ENCODE results near the gene ARHGEF26. TPM values are rescaled to one million over a fixed set of nuclear protein-coding genes. Genes with fewer than 3 reads are reported as not detected.

Gene ARHGEF26
- total RNA-seq, 1 experiment from 2014 or later = 13.7 TPM

DNA sequence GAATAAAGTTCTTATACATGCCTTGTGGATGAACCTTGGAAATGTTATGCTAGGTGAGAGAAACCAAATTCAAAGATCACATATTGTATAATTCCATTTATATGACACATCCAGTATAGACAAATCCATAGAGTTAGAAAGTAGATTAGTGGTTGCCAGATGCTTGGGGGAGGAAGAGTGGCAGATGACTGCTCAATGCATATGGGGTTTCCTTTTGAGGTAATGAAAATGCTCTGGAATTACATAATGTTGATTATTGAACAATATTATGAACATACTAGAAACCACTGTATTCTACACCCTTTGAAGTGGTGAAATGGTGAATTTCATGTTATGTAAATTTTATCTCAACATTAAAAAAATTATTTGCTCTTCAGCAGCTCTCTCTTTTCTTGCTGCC lies 102.3 kb downstream of the ARHGEF26 start:
- Mint-ChIP-seq H3K4me1 (peaks cover 2% of the 10 kb centered on the region in 2 experiments; a peak in 3 of 4 replicates), H3K27ac (no peak overlapping the region), H3K36me3 (ENCODE audit: insufficient read depth in 1 of 3, low read depth in 3 of 3) (peaks cover 3 to 11% (median 7%) of the 10 kb centered on the region in 3 experiments; a peak in 5 of 7 replicates), H3K27me3 (ENCODE audit: low read depth) (no peaks in the 10 kb centered on the region), H3K9me3 (no peaks in the 10 kb centered on the region), H3K4me3 (no peak overlapping the region)
- Histone ChIP-seq H3K9me3 (ENCODE audit: control insufficient read depth, low read depth, low read length) (no peaks in the 10 kb centered on the region), H3K23me2 (ENCODE audit: insufficient read length, low read depth, low read length, poor library complexity, severe bottlenecking) (no peaks in the 10 kb centered on the region), H3K9ac (ENCODE audit: extremely low read depth, insufficient read length, low read length) (no peak overlapping the region), H3K27me3 (ENCODE audit: insufficient read depth, low read length) (no peaks in the 10 kb centered on the region), H4K8ac (replicated peaks; ENCODE audit: insufficient read length, low read depth, low read length) (no peak overlapping the region), H3K4me2 (ENCODE audit: insufficient read depth, insufficient read length, low read length) (no peak overlapping the region), H3K4ac (ENCODE audit: low read depth, low read length) (no peak overlapping the region), H3K79me2 (ENCODE audit: insufficient read depth, low read length) (no peaks in the 10 kb centered on the region), H2BK15ac (ENCODE audit: low read depth, low read length) (no peak overlapping the region), H3K27ac (ENCODE audit: insufficient read length, low read depth, low read length) (no peak overlapping the region), H2AFZ (ENCODE audit: low read length) (no peak overlapping the region), H2BK12ac (ENCODE audit: insufficient read length, low read depth, low read length) (no peak overlapping the region), H3K56ac (ENCODE audit: insufficient read length, low read depth, low read length) (no peak overlapping the region), H2BK5ac (ENCODE audit: insufficient read length, low read length) (no peak overlapping the region), H2AK5ac (ENCODE audit: insufficient read length, low read length) (no peak overlapping the region), H2BK120ac (ENCODE audit: low read depth, low read length, poor library complexity, severe bottlenecking) (no peak overlapping the region), H4K5ac (ENCODE audit: insufficient read length, low read depth, low read length) (no peak overlapping the region), H3K14ac (ENCODE audit: insufficient read depth, low read length) (no peak overlapping the region), H3K18ac (ENCODE audit: insufficient read length, low read depth, low read length) (no peak overlapping the region), H3T11ph (ENCODE audit: low read length) (no peak overlapping the region), H4K20me1 (ENCODE audit: control insufficient read depth, insufficient read depth, insufficient read length) (no peaks in the 10 kb centered on the region), H2BK20ac (ENCODE audit: low read depth, low read length, poor library complexity, severe bottlenecking) (no peak overlapping the region), H3K79me1 (ENCODE audit: insufficient read depth, low read depth, low read length, poor library complexity, severe bottlenecking) (no peaks in the 10 kb centered on the region), H3K4me1 (ENCODE audit: insufficient read depth, low read length) (no peaks in the 10 kb centered on the region), H3K23ac (ENCODE audit: insufficient read length, low read depth, low read length) (no peak overlapping the region), H4K91ac (ENCODE audit: insufficient read length, low read depth, low read length) (no peak overlapping the region)
- TF ChIP-seq, protein P1, sequence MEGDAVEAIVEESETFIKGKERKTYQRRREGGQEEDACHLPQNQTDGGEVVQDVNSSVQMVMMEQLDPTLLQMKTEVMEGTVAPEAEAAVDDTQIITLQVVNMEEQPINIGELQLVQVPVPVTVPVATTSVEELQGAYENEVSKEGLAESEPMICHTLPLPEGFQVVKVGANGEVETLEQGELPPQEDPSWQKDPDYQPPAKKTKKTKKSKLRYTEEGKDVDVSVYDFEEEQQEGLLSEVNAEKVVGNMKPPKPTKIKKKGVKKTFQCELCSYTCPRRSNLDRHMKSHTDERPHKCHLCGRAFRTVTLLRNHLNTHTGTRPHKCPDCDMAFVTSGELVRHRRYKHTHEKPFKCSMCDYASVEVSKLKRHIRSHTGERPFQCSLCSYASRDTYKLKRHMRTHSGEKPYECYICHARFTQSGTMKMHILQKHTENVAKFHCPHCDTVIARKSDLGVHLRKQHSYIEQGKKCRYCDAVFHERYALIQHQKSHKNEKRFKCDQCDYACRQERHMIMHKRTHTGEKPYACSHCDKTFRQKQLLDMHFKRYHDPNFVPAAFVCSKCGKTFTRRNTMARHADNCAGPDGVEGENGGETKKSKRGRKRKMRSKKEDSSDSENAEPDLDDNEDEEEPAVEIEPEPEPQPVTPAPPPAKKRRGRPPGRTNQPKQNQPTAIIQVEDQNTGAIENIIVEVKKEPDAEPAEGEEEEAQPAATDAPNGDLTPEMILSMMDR (conservative IDR thresholded peaks at IDR 0.05) = no peak
- DNase-seq = no peak

All from H9 (cell line).